ENCODE results near the gene THOC6. TPM values are rescaled to one million over a fixed set of nuclear protein-coding genes. Genes with fewer than 3 reads are reported as not detected.

Gene THOC6
- total RNA-seq, result 10 to 100 TPM; 49.5 to 58.4 TPM

DNA sequence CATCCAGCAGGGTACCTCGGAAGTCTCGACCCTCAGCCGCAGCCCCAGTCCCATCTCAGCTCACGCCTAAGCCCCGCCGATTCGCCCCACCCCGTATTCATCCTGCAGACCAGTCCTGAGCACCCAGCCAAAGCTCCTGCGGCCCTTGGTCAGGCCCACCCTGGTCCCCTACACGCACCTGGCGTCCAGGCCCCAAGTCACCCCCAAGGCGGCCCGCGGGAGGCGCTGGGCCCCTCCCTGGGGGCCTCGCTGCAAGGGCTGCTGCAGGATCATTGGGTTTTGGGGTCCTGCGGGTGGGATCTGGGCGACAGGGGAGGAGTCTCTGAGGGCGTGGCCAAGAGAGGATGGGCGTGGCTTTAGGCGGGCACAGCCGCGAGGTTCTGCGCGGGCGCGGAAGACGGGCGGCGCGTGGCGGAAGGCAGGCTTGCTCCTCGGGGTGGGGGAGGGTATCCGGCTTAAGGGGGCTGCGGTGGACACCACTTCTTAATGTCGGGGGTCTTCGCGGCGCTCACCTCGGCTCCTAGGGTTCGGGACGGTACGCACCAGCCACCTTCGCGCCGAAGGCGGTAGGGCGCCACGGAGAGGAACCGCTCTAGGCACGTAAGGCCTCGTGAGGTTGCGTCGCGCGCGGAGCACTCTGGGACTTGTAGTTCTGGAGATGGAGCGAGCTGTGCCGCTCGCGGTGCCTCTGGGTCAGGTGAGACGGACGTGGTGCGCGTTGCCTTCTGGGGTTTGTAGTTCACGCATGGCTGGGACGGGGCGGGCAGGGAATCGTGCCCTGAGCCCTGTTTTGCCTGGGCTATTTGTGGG, at the start of gene THOC6, which contains the start of gene HCFC1R1:
Gene THOC6, plus strand, starts transcription at position 367 of the 810 bp plus-strand sequence. Its CDS starts 292 bp downstream, at position 659.
Gene HCFC1R1, minus strand, starts transcription at position 274 of the 810 bp plus-strand sequence. Its CDS starts 1 bp downstream, at position 273.
- peak within 1 kb of the TSS; percentile 95 for H3K27ac Mint-ChIP-seq
- peaks cover 56% of the 10 kb centered on the region for H3K4me1 Mint-ChIP-seq
- POLR2A ChIA-PET, result interaction anchor here (0.7 kb wide), 1 partner anchor 23 kb away, joined by 3 read pairs; no protein-coding TSS in a partner anchor
- H3K4me3 Mint-ChIP-seq, result peak within 1 kb of the TSS; percentile 84
- CTCF ChIA-PET, result interaction anchor here (0.5 to 8.0 kb wide), 7 partner anchors 8 to 104 kb away, joined by 3 to 90 read pairs (median 5); no protein-coding TSS in a partner anchor
- DNase-seq, result peak; percentile 97
- peaks cover 19% of the 10 kb centered on the region for H3K36me3 Mint-ChIP-seq (ENCODE audit: low read depth)
- peaks cover 4% of the 10 kb centered on the region for H3K27me3 Mint-ChIP-seq
- no peaks in the 10 kb centered on the region for H3K9me3 Mint-ChIP-seq

GRCh38 chr16:2974319-2975056, 49.3 kb upstream of the THOC6 start:
- ChIA-PET POLR2A (no interaction called here), CTCF (interaction anchor here (1.1 to 1.5 kb wide), 5 partner anchors 8 to 54 kb away, joined by 3 to 4 read pairs (median 3); a partner anchor contains a TSS)
- peaks cover 21% of the 10 kb centered on the region for H3K36me3 Mint-ChIP-seq (ENCODE audit: low read depth)
- no peak overlapping the region for H3K4me3 Mint-ChIP-seq
- H3K9me3 Mint-ChIP-seq, result no peaks in the 10 kb centered on the region
- H3K27me3 Mint-ChIP-seq, result no peaks in the 10 kb centered on the region
- no peak for DNase-seq
- peaks cover 38% of the 10 kb centered on the region for H3K4me1 Mint-ChIP-seq
- no peak overlapping the region for H3K27ac Mint-ChIP-seq

- CTCF ChIA-PET, result interaction anchor here (1.0 to 1.5 kb wide), 5 partner anchors 12 to 154 kb away, joined by 3 to 4 read pairs (median 3); a partner anchor contains a TSS
- POLR2A ChIA-PET, result no interaction called here
- no peaks in the 10 kb centered on the region for H3K27me3 Mint-ChIP-seq
- no peaks in the 10 kb centered on the region for H3K9me3 Mint-ChIP-seq
- H3K27ac Mint-ChIP-seq, result no peak overlapping the region
- H3K36me3 Mint-ChIP-seq (ENCODE audit: low read depth), result peaks cover 21% of the 10 kb centered on the region
- H3K4me1 Mint-ChIP-seq, result peaks cover 36% of the 10 kb centered on the region
- H3K4me3 Mint-ChIP-seq, result no peak overlapping the region
- DNase-seq, result no peak
Observed at GRCh38 chr16:2975161-2975795, 48.6 kb upstream of the THOC6 start.

DNA sequence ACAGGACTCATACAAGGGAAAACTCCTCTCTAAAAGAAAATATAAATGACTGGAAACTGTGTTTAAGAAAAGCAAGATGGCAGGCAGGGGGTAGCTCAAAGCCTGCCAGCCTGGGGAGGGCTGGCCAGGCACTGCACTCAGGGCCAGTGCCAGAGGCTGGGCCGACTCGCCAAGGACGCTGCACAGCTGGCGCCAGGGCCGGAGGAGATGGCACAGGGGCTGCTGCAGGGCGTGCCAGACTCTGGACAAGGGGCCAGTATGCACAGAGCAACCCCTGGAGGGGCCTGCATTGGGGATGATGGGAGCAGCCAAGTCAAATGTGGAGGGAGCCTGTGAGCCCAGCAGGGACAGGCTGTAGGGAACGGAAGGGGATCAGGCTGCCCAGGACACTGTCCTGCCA, 47.6 kb upstream of the THOC6 start:
- H3K9me3 Mint-ChIP-seq, result no peaks in the 10 kb centered on the region
- H3K4me3 Mint-ChIP-seq, result no peak overlapping the region
- H3K27me3 Mint-ChIP-seq, result no peaks in the 10 kb centered on the region
- ChIA-PET POLR2A (no interaction called here), CTCF (interaction anchor here (0.6 to 1.5 kb wide), 4 partner anchors 12 to 656 kb away, joined by 3 to 4 read pairs (median 3); a partner anchor contains a TSS)
- H3K36me3 Mint-ChIP-seq (ENCODE audit: low read depth), result peaks cover 17% of the 10 kb centered on the region
- DNase-seq, result no peak
- H3K4me1 Mint-ChIP-seq, result peaks cover 33% of the 10 kb centered on the region
- H3K27ac Mint-ChIP-seq, result no peak overlapping the region

DNA sequence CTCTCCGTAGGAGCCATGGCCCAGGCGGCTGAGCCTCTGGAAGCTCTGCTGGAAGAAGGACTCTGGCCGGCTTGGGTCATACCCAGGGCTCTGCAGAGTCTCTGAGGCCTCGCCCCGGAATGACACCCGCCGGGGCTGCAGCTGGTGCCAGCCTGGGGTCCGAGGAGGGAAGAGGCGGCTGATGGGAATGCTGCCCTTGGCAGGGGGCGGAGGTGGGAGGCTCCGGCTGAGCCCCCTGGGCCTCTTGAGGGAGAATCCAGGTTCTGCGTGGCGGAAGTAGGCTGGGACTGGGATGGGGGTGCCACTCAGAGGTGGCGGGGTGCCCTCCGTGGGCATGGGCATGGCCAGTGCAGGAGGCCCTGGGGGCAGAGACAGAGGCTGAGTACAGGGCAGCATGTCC, 47.2 kb upstream of the THOC6 start:
- POLR2A ChIA-PET, result no interaction called here
- H3K9me3 Mint-ChIP-seq, result no peaks in the 10 kb centered on the region
- H3K27me3 Mint-ChIP-seq, result no peaks in the 10 kb centered on the region
- no peak for DNase-seq
- peaks cover 37% of the 10 kb centered on the region for H3K4me1 Mint-ChIP-seq
- H3K27ac Mint-ChIP-seq, result no peak overlapping the region
- CTCF ChIA-PET, result interaction anchor here (0.6 to 1.4 kb wide), 4 partner anchors 62 to 656 kb away, joined by 3 read pairs; no protein-coding TSS in a partner anchor
- peaks cover 17% of the 10 kb centered on the region for H3K36me3 Mint-ChIP-seq (ENCODE audit: low read depth)
- H3K4me3 Mint-ChIP-seq, result no peak overlapping the region

DNA sequence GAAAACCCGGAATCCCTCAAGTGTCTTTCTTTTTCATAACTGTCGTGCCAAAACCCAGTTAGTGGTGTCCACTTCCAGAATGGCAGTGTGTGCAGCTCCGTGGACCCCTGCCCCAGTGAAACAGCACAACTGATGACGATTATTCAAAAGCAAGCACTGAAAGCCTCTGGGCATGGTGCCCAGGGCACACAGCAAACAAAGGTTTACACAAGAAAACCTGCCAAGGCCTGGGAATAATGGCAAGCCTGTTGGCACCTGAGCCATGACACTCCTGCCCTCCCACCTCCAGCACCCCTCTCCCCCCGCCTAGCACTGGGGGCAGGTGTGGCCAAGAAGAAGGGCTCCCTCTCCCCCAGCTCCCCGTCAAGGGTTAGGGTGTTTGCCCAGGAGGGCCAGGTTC, 46.4 kb upstream of the THOC6 start:
- ChIA-PET POLR2A (no interaction called here), CTCF (interaction anchor here (0.7 to 4.2 kb wide), 5 partner anchors 8 to 66 kb away, joined by 3 to 19 read pairs (median 3); partner anchors contain the start of gene PAQR4)
- H3K4me3 Mint-ChIP-seq, result no peak overlapping the region
- peaks cover 39% of the 10 kb centered on the region for H3K4me1 Mint-ChIP-seq
- H3K9me3 Mint-ChIP-seq, result no peaks in the 10 kb centered on the region
- H3K27me3 Mint-ChIP-seq, result no peaks in the 10 kb centered on the region
- DNase-seq, result no peak
- H3K36me3 Mint-ChIP-seq (ENCODE audit: low read depth), result peaks cover 10% of the 10 kb centered on the region
- no peak overlapping the region for H3K27ac Mint-ChIP-seq

GRCh38 chr16:2979669-2980226, 44.1 kb upstream of the THOC6 start:
- Mint-ChIP-seq H3K9me3 (no peaks in the 10 kb centered on the region), H3K4me3 (peak overlapping the region; percentile 89), H3K27me3 (no peaks in the 10 kb centered on the region), H3K4me1 (peaks cover 44% of the 10 kb centered on the region), H3K36me3 (ENCODE audit: low read depth) (peaks cover 5% of the 10 kb centered on the region), H3K27ac (peak overlapping the region; percentile 92)
- peak; percentile 41 for DNase-seq
- CTCF ChIA-PET, result interaction anchor here (1.0 to 4.2 kb wide), 4 partner anchors 10 to 49 kb away, joined by 3 to 19 read pairs (median 10); partner anchors contain the start of gene PAQR4
- POLR2A ChIA-PET, result interaction anchor here (0.6 to 1.0 kb wide), 2 partner anchors 10 to 103 kb away, joined by 3 to 5 read pairs; no protein-coding TSS in a partner anchor

DNA sequence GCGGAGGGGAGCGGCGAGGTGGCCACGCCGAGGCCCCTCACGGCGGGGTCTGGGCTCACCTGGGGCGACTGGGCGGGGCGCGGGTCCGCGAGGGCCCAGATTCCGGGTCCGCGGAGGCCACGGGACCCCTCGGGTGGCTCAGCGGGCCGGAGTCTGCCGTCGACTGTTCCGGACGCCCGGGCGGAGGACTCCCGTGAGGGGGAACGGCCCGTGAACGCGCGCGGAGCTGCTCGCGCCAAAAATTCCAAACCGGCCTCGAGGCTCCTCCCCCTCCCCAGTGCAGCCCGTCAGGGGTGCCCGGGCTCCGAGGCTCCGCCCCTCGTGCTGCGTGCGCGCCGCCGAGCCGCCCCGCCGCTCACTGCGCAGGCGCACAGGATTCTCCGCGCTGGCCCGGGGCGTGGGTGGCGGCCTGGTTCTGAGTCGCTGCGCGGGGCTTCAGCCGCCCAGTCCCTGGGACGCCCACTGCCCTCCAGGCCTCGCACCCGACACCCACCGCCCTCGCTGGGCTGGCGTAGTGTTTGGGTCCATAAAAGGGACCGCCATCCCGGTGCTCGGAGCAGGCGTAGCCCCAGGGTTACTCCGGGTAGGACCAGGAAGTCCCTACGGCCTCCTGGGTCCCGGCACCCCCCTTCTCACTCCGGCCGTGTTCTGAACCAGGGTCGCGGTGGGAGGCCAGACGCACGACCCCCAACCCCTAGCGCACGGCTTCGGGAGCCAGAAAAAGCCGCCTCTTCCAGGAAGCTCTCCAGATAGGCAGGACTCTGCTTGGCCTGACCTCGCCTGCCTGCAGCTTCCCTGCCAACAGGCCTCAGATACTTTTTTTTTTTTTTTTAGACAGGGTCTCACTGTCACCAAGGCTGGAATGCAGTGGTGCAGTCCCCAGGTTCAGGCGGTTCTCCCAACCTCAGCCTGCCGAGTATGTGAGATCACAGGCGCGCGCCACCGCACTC, 43.3 kb upstream of the THOC6 start, which contains the start of gene PKMYT1:
Gene PKMYT1, minus strand, starts transcription at position 220 of the 950 bp plus-strand sequence. CDS start 789 bp downstream, outside the sequence.
- CTCF ChIA-PET, result interaction anchor here (0.6 to 4.2 kb wide), 9 partner anchors 11 to 395 kb away, joined by 3 to 19 read pairs (median 4); partner anchors contain the start of gene PAQR4
- peak within 1 kb of the TSS; percentile 92 for H3K27ac Mint-ChIP-seq
- peaks cover 44% of the 10 kb centered on the region for H3K4me1 Mint-ChIP-seq
- H3K36me3 Mint-ChIP-seq (ENCODE audit: low read depth), result peaks cover 5% of the 10 kb centered on the region
- H3K4me3 Mint-ChIP-seq, result peak within 1 kb of the TSS; percentile 89
- no peaks in the 10 kb centered on the region for H3K9me3 Mint-ChIP-seq
- no peaks in the 10 kb centered on the region for H3K27me3 Mint-ChIP-seq
- peak; percentile 93 for DNase-seq
- POLR2A ChIA-PET, result interaction anchor here (0.6 to 1.0 kb wide), 2 partner anchors 10 to 103 kb away, joined by 3 to 5 read pairs; no protein-coding TSS in a partner anchor

- Mint-ChIP-seq H3K4me3 (peak overlapping the region; percentile 89), H3K27ac (peak overlapping the region; percentile 88), H3K27me3 (no peaks in the 10 kb centered on the region), H3K36me3 (ENCODE audit: low read depth) (peaks cover 5% of the 10 kb centered on the region), H3K9me3 (no peaks in the 10 kb centered on the region), H3K4me1 (peaks cover 44% of the 10 kb centered on the region)
- DNase-seq, result no peak
- ChIA-PET POLR2A (interaction anchor here (0.6 kb wide), 1 partner anchor 26 kb away, joined by 3 read pairs; no protein-coding TSS in a partner anchor), CTCF (interaction anchor here (0.9 to 4.2 kb wide), 5 partner anchors 12 to 120 kb away, joined by 3 to 19 read pairs (median 4); partner anchors contain the start of gene PAQR4)
Observed at GRCh38 chr16:2981177-2981898, 42.5 kb upstream of the THOC6 start.

DNA sequence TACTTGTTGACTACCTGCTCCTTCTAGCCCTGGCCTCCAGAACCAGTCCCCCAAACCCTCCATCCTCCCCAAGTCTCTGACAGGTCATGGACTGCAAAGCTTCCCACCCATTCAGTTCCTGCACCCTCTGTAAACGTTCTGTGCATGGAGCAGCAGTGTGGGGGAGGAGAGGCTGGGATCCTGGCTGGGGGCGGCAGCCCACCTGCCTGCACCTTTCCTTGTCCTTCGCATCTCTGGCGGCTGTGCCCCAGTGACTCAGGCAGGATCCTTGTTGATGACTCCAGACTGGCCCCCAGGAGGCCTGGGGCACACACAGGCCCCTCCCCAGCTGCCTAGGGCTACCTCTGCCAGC, 42.0 kb upstream of the THOC6 start:
- Mint-ChIP-seq H3K4me1 (peaks cover 43% of the 10 kb centered on the region), H3K36me3 (ENCODE audit: low read depth) (peaks cover 5% of the 10 kb centered on the region), H3K27ac (peak overlapping the region; percentile 88), H3K27me3 (no peaks in the 10 kb centered on the region), H3K9me3 (no peaks in the 10 kb centered on the region), H3K4me3 (peak overlapping the region; percentile 89)
- CTCF ChIA-PET, result interaction anchor here (0.9 to 4.2 kb wide), 2 partner anchors 47 to 113 kb away, joined by 3 to 16 read pairs; no protein-coding TSS in a partner anchor
- DNase-seq, result no peak
- POLR2A ChIA-PET, result no interaction called here
